Iris pigment epithelial cell (primary cell): ENCODE data around the gene FAM114A1.
A peak's percentile ranks its signal among the peaks of the same experiment; 100 is the strongest.

Experiments used
- DNase-seq: peaks from one replicate; pipeline ENCODE4 v3.0.0-alpha.2; 2011; ENCODE audit warnings: low read depth

FAM114A1 gene

GRCh38 chr4:38859501-38859900 is 8.1 kb upstream of the FAM114A1 start:
- DNase-seq = no peak

- DNase-seq = peak; percentile 64
Measured at GRCh38 chr4:38860788-38861424, 6.7 kb upstream of the FAM114A1 start.

- no peak for DNase-seq
Measured at GRCh38 chr4:38861791-38862190, 5.8 kb upstream of the FAM114A1 start.

- DNase-seq = no peak
Measured at GRCh38 chr4:38865445-38865844, 2.2 kb upstream of the FAM114A1 start.

GRCh38 chr4:38866973-38867477 is 581 bp upstream of the FAM114A1 start:
- DNase-seq = no peak

GRCh38 chr4:38868059-38868960 is 704 bp downstream of the FAM114A1 start:
- DNase-seq = peak; percentile 42

- DNase-seq = no peak
Measured at GRCh38 chr4:38869511-38869910, 1.9 kb downstream of the FAM114A1 start.

GRCh38 chr4:38870098-38870808 is 2.6 kb downstream of the FAM114A1 start:
- no peak for DNase-seq

- DNase-seq = peak; percentile 31
Measured at GRCh38 chr4:38871593-38871992, 4.0 kb downstream of the FAM114A1 start.

GRCh38 chr4:38872620-38873019 is 5.0 kb downstream of the FAM114A1 start:
- peak; percentile 73 for DNase-seq

GRCh38 chr4:38873290-38873944 is 5.8 kb downstream of the FAM114A1 start:
- DNase-seq = no peak

- DNase-seq = no peak
Measured at GRCh38 chr4:38876636-38877035, 9.0 kb downstream of the FAM114A1 start.

- DNase-seq = no peak
Measured at GRCh38 chr4:38884254-38884653, 16.6 kb downstream of the FAM114A1 start.

GRCh38 chr4:38889143-38889542 is 21.5 kb downstream of the FAM114A1 start:
- DNase-seq = peak; percentile 90

GRCh38 chr4:38891051-38891983 is 23.7 kb downstream of the FAM114A1 start:
- DNase-seq = no peak

- peak; percentile 44 for DNase-seq
Measured at GRCh38 chr4:38894322-38894982, 26.8 kb downstream of the FAM114A1 start.

GRCh38 chr4:38896940-38897339 is 29.3 kb downstream of the FAM114A1 start:
- DNase-seq = peak; percentile 36

GRCh38 chr4:38898245-38898644 is 30.6 kb downstream of the FAM114A1 start:
- no peak for DNase-seq

- no peak for DNase-seq
Measured at GRCh38 chr4:38902221-38902620, 34.6 kb downstream of the FAM114A1 start.

- no peak for DNase-seq
Measured at GRCh38 chr4:38902695-38903094, 35.1 kb downstream of the FAM114A1 start.
